Activated CD4-positive, alpha-beta memory T cell treated with anti-CD3 and anti-CD28 coated beads, Interleukin-2, amount 10 ng/mL, durations not matched to agents 7 days and 5 days (primary cell): ENCODE measurements around the gene LRRC61. TPM values are rescaled to one million over a fixed set of nuclear protein-coding genes. Genes with fewer than 3 reads are reported as not detected.

ENCODE experiments used
- CTCF ChIA-PET: fragments of 350-600 bp; sonication (Branson Sonifier 250); formaldehyde crosslinking; loops from one replicate; lab custom pipeline; 2021; ENCODE audit warnings: antibody characterized with exemption, inconsistent platforms; lab: Charles Lee
- POLR2A ChIA-PET: fragments of 350-600 bp; sonication (Branson Sonifier 250); formaldehyde crosslinking; loops from one replicate; lab custom pipeline; 2021; ENCODE audit warnings: antibody characterized with exemption; lab: Charles Lee
- DNase-seq: peaks from one replicate; pipeline ENCODE4 v3.0.0-alpha.2; 2020
- H3K27ac Mint-ChIP-seq: one replicate; pipeline ENCODE4 v1.8.0; 2021; ENCODE audit warnings: mild to moderate bottlenecking, mixed read lengths
- H3K27me3 Mint-ChIP-seq: one replicate; pipeline ENCODE4 v1.8.0; 2021; ENCODE audit warnings: mixed read lengths
- H3K36me3 Mint-ChIP-seq: one replicate; pipeline ENCODE4 v1.8.0; 2021; ENCODE audit warnings: low read depth, mixed read lengths
- H3K4me1 Mint-ChIP-seq: one replicate; pipeline ENCODE4 v1.8.0; 2021; ENCODE audit warnings: mixed read lengths
- H3K4me3 Mint-ChIP-seq: one replicate; pipeline ENCODE4 v1.8.0; 2021; ENCODE audit warnings: mild to moderate bottlenecking, mixed read lengths
- H3K9me3 Mint-ChIP-seq: one replicate; pipeline ENCODE4 v1.8.0; 2021; ENCODE audit warnings: mixed read lengths
- total RNA-seq, 2 experiments: library from RNA; stranded (reverse); gene quantifications; one replicate each; pipeline ENCODE4 v1.2.3, GENCODE V29; 2021

Gene LRRC61
- total RNA-seq, 2 experiments from 2014 or later: 23.1 to 26.8 TPM

DNA sequence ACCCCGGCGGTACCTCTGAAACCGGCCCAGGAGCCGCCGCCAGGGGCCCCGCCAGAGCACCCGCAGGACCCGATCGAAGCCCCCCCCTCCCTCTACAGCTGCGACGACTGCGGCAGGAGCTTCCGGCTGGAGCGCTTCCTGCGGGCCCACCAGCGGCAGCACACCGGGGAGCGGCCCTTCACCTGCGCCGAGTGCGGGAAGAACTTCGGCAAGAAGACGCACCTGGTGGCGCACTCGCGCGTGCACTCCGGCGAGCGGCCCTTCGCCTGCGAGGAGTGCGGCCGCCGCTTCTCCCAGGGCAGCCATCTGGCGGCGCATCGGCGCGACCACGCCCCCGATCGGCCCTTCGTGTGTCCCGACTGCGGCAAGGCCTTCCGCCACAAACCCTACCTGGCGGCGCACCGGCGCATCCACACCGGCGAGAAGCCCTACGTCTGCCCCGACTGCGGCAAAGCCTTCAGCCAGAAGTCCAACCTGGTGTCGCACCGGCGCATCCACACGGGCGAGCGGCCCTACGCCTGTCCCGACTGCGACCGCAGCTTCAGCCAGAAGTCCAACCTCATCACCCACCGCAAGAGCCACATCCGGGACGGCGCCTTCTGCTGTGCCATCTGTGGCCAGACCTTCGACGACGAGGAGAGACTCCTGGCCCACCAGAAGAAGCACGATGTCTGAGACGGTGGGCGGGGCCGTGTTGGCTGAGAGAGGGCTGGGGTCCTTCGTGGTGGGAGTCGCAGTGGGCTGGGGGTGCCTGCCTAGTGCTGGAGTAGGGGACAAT, 49.3 kb downstream of the LRRC61 start:
- Mint-ChIP-seq H3K4me1 (peaks cover 51% of the 10 kb centered on the region), H3K9me3 (no peaks in the 10 kb centered on the region), H3K27me3 (no peaks in the 10 kb centered on the region), H3K27ac (no peak overlapping the region), H3K4me3 (no peak overlapping the region), H3K36me3 (peaks cover 16% of the 10 kb centered on the region)
- ChIA-PET CTCF (interaction anchor here (0.6 kb wide), 1 partner anchor 18 kb away, joined by 7 read pairs; no protein-coding TSS in a partner anchor), POLR2A (no interaction called here)
- DNase-seq: no peak

DNA sequence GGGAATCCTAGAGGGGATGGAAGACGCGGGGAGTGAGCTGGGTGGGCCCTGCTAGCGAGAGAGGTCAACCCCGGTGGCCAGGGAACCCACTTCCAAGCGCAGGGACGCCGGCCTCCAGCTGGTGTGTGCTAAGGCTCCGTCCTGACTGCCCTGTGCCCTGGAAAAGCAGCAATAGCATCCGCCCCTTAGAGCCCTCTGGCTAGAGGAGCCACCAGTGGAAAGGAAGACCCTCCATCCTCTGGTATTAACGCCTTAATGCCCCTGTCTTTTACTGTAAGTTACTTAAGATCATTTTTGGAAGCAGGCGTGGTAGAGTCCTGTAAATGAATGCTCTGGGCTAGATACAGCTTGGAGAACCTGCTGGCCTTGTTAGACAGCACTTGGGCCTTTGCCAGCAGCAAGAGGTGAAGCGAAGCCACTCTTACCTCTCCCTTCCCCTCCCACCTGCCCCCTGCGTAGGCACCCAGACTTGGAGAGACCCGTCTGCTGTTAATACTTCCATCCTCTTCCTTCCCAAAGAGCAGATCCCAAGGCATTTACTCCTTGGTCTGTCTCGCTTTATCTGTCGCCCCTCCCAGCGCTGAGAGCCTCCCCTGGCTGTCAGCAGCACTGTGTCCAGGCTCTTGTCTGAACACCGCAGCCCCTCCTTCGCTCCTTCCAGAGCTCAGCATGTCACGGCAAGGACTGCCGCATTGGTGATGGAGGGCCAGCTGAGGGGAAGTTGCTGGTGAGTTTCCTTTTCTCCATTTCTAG, 50.1 kb downstream of the LRRC61 start:
- Mint-ChIP-seq H3K9me3 (no peaks in the 10 kb centered on the region), H3K27ac (no peak overlapping the region)
- no peak for DNase-seq

DNA sequence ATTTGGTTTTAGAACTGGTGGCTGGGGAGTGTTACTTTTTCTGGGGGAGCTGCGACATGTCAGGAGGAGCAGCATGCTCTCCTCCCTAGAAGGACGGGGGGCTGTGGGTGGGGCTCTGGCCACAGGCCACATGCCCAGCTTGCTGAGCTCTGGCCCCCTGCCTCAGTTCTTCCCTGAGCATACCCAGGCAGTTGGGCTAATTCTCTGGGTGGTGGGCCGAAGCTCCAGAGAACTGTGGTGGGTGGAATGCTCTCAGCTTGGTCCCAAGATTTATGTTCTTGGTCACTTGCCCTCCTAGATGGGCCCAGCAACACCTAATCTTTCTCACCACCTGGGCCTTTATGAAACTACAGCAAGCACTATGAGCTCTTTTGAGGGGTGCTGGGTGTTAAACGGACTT, 50.9 kb downstream of the LRRC61 start:
- POLR2A ChIA-PET: no interaction called here
- peaks cover 53% of the 10 kb centered on the region for H3K4me1 Mint-ChIP-seq
- no peak overlapping the region for H3K4me3 Mint-ChIP-seq
- H3K27ac Mint-ChIP-seq: no peak overlapping the region
- H3K9me3 Mint-ChIP-seq: no peaks in the 10 kb centered on the region
- no peaks in the 10 kb centered on the region for H3K27me3 Mint-ChIP-seq
- no peak for DNase-seq
- CTCF ChIA-PET: interaction anchor here (1.5 kb wide), 1 partner anchor 11 kb away, joined by 3 read pairs; no protein-coding TSS in a partner anchor
- peaks cover 16% of the 10 kb centered on the region for H3K36me3 Mint-ChIP-seq

More for the DNA sequence above, 50.1 kb downstream of the LRRC61 start:
- ChIA-PET CTCF (interaction anchor here (0.6 kb wide), 1 partner anchor 19 kb away, joined by 7 read pairs; no protein-coding TSS in a partner anchor), POLR2A (no interaction called here)
- Mint-ChIP-seq H3K27me3 (no peaks in the 10 kb centered on the region), H3K4me3 (no peak overlapping the region), H3K4me1 (peaks cover 53% of the 10 kb centered on the region), H3K36me3 (peaks cover 16% of the 10 kb centered on the region)

DNA sequence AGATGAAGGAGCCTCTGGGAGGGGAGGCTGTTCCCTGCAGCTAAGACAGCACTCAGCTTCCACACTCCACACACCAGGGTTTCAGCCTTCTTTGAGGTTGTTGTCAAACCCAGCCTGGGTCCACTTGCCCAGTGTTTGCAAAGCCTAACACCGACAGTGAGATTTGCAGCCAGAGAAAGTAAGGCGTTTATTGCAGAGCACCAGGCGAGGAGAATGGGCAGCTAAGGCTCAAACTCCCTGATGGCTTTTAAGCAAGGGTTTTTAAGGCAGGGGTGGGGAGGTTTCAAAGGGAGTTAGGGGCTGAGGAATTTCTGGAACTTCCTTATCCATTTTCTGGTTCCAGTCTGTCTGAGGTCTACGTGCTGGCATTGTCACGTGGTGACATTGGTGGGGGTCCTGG, 51.3 kb downstream of the LRRC61 start:
- Mint-ChIP-seq H3K27me3 (no peaks in the 10 kb centered on the region), H3K4me3 (no peak overlapping the region), H3K27ac (no peak overlapping the region), H3K4me1 (peaks cover 49% of the 10 kb centered on the region), H3K36me3 (peaks cover 16% of the 10 kb centered on the region), H3K9me3 (no peaks in the 10 kb centered on the region)
- POLR2A ChIA-PET: no interaction called here
- no peak for DNase-seq
- CTCF ChIA-PET: interaction anchor here (1.0 to 1.5 kb wide), 2 partner anchors 12 to 20 kb away, joined by 3 read pairs; no protein-coding TSS in a partner anchor

DNA sequence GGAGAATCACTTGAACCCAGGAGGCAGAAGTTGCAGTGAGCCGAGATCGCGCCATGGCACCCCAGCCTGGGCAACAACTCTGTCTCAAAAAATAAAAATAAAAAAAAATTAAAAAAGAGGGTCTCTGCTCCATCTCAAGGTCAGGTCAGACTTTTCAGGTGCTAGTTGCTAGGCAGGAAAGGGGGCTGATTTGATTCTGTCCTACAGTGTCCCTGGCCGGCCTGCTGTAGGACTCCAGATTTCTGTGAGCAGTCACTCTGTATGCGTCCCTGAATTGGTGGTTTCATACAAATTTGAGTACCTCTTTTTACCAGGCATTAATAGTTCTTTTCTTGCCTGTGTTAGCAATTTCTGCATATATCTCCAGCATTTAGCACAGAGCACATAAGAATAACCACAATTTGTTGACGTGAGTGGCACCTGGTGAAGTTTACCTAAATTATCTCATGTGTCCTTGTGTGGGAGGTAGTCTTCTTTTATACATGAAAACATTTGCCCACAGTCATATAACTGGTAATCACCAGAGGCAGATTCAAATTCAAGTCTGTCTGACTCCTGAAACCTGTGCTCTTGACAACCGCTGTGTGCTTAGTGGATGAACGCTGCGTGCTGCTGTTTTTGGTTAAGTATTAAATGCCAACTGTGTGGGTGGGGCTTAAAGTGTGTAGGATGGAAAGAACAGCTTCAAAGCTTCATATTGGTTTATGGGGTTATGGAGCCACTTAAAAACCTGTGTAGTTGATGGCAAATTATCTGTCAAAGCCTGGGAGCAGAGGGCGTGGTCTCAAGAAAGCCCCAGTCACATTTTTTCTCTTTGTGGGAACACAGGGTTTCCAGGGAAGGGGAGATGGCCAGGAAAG, 52.7 kb downstream of the LRRC61 start:
- Mint-ChIP-seq H3K36me3 (peaks cover 11% of the 10 kb centered on the region), H3K27ac (peak overlapping the region; percentile 56), H3K27me3 (no peaks in the 10 kb centered on the region), H3K4me1 (peaks cover 49% of the 10 kb centered on the region), H3K4me3 (no peak overlapping the region), H3K9me3 (no peaks in the 10 kb centered on the region)
- DNase-seq: no peak
- CTCF ChIA-PET: interaction anchor here (0.9 to 1.5 kb wide), 3 partner anchors 10 to 21 kb away, joined by 3 to 4 read pairs (median 3); no protein-coding TSS in a partner anchor
- POLR2A ChIA-PET: interaction anchor here (3.1 kb wide), 1 partner anchor 8 kb away, joined by 47 read pairs; the partner anchor contains the start of gene REPIN1

DNA sequence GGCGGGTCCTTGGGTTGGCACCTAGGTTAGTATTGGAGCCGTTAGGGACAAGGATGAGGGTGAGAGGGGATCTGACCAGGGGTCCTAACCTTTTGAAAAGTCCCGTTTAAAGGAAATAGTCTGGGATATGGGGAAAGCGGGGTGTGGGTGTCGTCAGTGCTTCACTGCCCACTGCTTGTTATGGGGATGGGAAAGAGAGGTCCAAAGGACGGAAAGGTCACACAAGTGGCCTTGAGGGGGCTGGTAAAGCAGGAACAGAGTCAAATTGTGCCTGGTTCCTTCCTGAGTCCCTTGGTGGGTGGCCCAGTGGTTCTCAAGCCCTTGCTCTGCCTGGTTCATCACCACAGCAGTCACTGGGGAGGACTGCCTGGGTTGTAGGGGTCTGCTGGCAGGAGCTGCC, 53.4 kb downstream of the LRRC61 start:
- no peaks in the 10 kb centered on the region for H3K27me3 Mint-ChIP-seq
- peaks cover 51% of the 10 kb centered on the region for H3K4me1 Mint-ChIP-seq
- CTCF ChIA-PET: no interaction called here
- H3K9me3 Mint-ChIP-seq: no peaks in the 10 kb centered on the region
- POLR2A ChIA-PET: interaction anchor here (2.7 to 3.1 kb wide), 2 partner anchors 8 to 27 kb away, joined by 14 to 47 read pairs; partner anchors contain the start of gene REPIN1
- H3K36me3 Mint-ChIP-seq: peaks cover 11% of the 10 kb centered on the region
- no peak overlapping the region for H3K4me3 Mint-ChIP-seq
- H3K27ac Mint-ChIP-seq: no peak overlapping the region
- no peak for DNase-seq

DNA sequence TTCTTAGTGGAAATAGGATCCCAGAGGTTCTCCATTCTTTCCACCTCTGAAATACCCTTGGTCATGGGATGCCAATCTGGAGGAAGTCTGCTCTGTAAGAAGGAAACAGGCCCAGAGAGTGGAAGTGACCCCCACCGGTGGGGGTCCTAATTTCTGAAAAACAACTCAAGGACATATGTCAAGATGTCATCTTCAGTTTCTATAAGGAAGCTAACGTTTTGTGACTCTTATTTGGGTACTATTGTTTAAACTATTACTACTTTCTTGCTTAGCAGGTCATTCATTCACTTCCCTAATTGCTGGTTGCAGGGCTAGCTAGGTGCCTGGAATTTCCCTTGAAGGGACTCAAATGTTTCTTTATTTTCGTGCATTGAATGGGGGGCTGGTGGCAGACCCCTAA, 54.0 kb downstream of the LRRC61 start:
- peaks cover 51% of the 10 kb centered on the region for H3K4me1 Mint-ChIP-seq
- H3K27ac Mint-ChIP-seq: no peak overlapping the region
- ChIA-PET CTCF (interaction anchor here (0.8 to 1.9 kb wide), 4 partner anchors 9 to 56 kb away, joined by 3 to 9 read pairs (median 4); no protein-coding TSS in a partner anchor), POLR2A (interaction anchor here (1.4 to 3.1 kb wide), 4 partner anchors 9 to 29 kb away, joined by 3 to 47 read pairs (median 20); partner anchors contain the start of gene REPIN1)
- no peaks in the 10 kb centered on the region for H3K9me3 Mint-ChIP-seq
- no peaks in the 10 kb centered on the region for H3K27me3 Mint-ChIP-seq
- no peak for DNase-seq
- H3K4me3 Mint-ChIP-seq: no peak overlapping the region
- peaks cover 11% of the 10 kb centered on the region for H3K36me3 Mint-ChIP-seq

DNA sequence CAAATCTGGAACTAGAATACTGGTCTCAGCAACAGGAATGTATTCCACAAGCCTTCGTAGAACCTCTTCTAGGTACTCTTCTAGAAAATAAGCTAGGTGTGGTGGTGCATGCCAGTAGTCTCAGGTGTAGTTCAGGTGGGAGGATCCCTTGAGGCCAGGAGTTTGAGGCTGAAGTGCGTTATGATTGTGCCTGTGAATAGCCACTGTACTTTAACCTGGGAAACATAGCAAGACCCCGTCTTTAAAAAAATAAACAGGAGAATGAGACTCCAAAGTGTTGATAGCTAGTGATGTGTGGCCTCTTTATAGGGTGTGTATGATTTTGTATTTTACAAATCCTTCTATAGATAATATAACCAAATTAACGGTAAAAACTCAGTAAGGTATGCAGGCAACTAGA, 54.5 kb downstream of the LRRC61 start:
- Mint-ChIP-seq H3K27me3 (no peaks in the 10 kb centered on the region), H3K27ac (peak overlapping the region; percentile 72), H3K9me3 (no peaks in the 10 kb centered on the region), H3K4me3 (peak overlapping the region; percentile 77), H3K36me3 (peaks cover 8% of the 10 kb centered on the region), H3K4me1 (peaks cover 54% of the 10 kb centered on the region)
- no peak for DNase-seq
- POLR2A ChIA-PET: interaction anchor here (1.2 to 3.1 kb wide), 5 partner anchors 9 to 29 kb away, joined by 3 to 47 read pairs (median 14); partner anchors contain the start of gene REPIN1
- CTCF ChIA-PET: interaction anchor here (0.8 to 1.9 kb wide), 6 partner anchors 8 to 56 kb away, joined by 3 to 9 read pairs (median 4); a partner anchor contains a TSS

DNA sequence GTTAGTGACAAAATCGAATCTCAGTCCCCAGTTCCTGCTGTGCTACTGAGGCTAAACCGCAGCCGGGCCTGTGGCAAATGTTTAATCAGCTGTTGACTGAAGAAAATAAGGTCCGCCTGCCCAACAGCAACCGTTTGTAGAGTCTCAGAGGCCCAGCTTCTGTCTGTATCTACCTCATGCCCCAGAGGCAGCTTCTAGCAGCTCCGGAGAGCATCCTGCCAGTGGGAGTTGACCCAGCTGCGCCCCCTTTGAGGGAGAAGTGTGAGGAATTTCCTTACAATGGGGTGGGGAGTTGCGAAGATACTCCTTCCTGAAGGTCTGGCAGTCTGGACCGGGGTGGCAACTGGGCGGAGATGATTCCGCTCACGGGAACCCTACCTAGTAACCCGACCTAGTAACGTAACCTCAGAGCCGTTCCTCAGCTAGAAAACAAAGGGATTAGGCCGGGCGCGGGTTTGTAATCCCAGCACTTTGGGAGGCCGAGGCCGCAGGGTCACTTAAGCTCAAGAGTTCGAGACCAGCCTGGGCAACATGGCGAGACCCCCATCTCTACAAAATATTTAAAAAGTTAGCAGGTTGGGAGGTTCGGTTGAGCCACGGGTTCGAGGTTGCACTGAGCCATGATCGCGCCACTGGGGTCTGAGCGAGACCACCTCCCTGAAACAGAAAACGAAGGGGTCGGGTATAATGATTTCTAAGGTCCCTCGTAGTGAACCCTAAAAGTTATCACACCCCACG, 55.1 kb downstream of the LRRC61 start:
- Mint-ChIP-seq H3K36me3 (peaks cover 3% of the 10 kb centered on the region), H3K4me1 (peaks cover 54% of the 10 kb centered on the region), H3K27ac (peak overlapping the region; percentile 72), H3K4me3 (peak overlapping the region; percentile 77), H3K9me3 (no peaks in the 10 kb centered on the region), H3K27me3 (no peaks in the 10 kb centered on the region)
- POLR2A ChIA-PET: interaction anchor here (0.7 to 3.1 kb wide), 8 partner anchors 10 to 71 kb away, joined by 3 to 47 read pairs (median 4); partner anchors contain the start of gene REPIN1
- DNase-seq: peak; percentile 62
- CTCF ChIA-PET: interaction anchor here (1.0 to 1.9 kb wide), 6 partner anchors 8 to 29 kb away, joined by 3 to 9 read pairs (median 4); a partner anchor contains a TSS

DNA sequence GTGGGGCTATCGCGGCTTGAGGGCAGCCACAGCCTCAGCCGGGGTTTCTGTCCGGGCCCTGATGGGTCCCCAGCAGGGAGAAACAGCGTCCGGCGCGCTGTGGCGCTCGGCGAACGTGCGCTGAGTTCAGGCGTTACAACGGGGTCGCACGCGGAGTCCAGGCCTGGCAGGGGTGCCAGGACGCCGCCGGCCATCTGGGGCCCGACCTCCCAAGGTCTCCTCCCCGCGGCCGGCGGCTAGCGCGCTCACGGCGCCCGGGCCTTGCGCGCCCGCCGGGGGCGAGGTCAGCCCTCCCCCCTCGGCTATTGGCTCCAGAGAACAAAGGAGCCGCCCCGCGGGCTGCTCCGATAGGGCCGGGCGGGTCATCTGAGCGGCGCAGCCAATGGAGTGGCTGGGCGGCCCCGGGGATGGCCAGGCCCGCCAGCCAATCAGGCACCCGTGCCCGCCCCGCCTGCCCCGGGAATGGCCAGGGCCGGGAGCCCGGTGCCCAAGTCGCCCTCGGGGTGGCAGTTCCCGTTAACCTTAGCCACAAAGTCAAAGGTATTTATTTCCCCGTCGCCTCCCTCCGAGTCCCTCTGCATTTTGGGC, 55.8 kb downstream of the LRRC61 start, which contains the start of gene ZNF775:
ZNF775 (plus strand) TSS at position 478 of the 588 bp plus-strand sequence. CDS start 9,141 bp downstream, outside the sequence.
- ChIA-PET POLR2A (interaction anchor here (0.7 to 3.1 kb wide), 7 partner anchors 11 to 70 kb away, joined by 3 to 47 read pairs (median 4); partner anchors contain the start of gene REPIN1), CTCF (interaction anchor here (1.0 to 1.9 kb wide), 4 partner anchors 13 to 28 kb away, joined by 3 to 6 read pairs (median 4); a partner anchor contains a TSS)
- peak within 1 kb of the TSS; percentile 72 for H3K27ac Mint-ChIP-seq
- no peaks in the 10 kb centered on the region for H3K9me3 Mint-ChIP-seq
- H3K4me1 Mint-ChIP-seq: peaks cover 48% of the 10 kb centered on the region
- DNase-seq: peak; percentile 95
- peak within 1 kb of the TSS; percentile 80 for H3K4me3 Mint-ChIP-seq
- no peaks in the 10 kb centered on the region for H3K27me3 Mint-ChIP-seq
- no peaks in the 10 kb centered on the region for H3K36me3 Mint-ChIP-seq
